ENCODE results near the gene LBHD2.

- TF ChIP-seq CTCF (IDR thresholded peaks at IDR 0.05) (no peak), POLR2A (IDR thresholded peaks at IDR 0.05) (no peak), POLR2AphosphoS5 (IDR thresholded peaks at IDR 0.05) (no peak)
Measured at GRCh38 chr14:103066399-103066798, 17.6 kb upstream of the LBHD2 start.
